ENCODE measurements around the gene EMC10. TPM values are rescaled to one million over a fixed set of nuclear protein-coding genes. Genes with fewer than 3 reads are reported as not detected.

Gene EMC10
- polyA plus RNA-seq, 3 donors: 91.1 to 172 (median 141) TPM

DNA sequence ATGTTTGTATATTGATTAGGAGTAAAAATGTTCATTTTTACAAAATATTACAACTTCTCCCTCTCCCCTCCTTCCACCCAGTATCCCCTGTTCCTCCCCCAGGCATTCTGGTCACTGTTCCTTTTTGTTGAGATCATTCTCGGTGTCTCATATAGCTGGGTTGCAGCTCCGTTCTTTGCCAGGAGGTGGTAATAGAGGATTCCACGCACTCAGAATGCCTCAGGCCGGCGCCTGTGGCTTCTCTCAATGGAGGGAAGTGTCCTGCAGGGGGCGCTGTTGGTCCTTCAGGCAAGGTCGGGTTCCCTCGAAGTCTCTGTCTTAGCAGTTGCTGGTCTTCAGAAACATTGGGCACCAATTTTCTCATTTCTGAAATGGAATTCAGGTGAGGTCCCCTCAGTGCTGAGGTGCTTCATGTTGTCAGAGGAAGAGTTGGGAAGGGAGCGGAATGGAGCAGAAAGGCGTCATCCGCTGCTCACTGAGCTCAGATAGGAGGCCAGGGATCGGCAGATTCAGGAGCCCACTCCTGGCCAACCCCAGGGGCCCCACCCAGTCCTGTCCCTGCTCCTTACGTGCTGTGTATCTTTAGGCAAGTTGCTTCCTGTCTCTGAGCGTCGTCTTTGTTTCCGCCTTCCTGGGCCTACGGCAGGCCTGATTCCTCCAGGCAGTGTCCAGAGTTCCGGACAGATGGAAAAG is 10.7 kb downstream of the EMC10 start:
- DNase-seq (ENCODE audit: extremely low read depth in 1 of 11, low read depth in 9 of 11, low spot score in 4 of 11): no peak

DNA sequence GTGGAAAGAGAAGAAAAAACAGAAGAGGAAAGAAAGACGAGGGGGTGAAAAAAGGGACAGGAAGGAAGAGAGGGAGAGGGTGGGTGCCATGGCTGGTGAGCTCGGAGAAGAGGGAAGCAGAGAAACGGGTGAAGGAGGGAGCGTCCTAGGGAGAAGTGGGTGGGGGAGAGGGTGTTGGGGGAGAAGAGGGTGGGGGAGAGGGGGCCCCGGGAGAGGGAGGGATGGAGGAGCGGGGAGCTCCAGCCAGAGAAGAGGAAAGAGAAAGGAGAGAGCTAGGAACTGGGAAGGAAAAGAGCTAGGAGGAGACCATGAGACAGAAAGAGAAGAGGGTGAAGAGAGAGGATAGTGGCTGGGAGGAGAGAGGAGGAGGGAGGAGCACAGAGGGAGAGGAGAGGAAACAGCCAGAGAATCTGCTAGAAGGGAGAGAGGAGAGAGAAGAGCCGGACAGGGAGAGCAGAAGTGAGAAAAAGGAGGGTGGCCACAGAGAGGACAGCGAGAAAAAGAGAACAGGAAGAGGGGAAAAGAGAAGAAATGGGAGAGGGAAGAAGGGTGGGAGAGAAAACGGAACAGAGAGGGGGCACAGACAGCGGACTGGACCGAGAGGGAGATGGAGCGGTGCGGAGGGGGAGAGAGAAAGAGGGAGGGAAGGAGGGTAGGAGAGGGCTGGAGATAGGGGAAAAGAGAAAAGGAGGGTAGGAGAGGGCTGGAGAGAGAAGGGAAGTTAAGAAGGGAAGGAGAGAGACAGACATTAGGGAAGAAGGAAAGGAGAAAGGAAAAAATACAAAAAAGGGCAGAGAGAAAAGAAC is 12.3 kb downstream of the EMC10 start:
- DNase-seq (ENCODE audit: extremely low read depth in 1 of 11, low read depth in 9 of 11, low spot score in 4 of 11): no peak

DNA sequence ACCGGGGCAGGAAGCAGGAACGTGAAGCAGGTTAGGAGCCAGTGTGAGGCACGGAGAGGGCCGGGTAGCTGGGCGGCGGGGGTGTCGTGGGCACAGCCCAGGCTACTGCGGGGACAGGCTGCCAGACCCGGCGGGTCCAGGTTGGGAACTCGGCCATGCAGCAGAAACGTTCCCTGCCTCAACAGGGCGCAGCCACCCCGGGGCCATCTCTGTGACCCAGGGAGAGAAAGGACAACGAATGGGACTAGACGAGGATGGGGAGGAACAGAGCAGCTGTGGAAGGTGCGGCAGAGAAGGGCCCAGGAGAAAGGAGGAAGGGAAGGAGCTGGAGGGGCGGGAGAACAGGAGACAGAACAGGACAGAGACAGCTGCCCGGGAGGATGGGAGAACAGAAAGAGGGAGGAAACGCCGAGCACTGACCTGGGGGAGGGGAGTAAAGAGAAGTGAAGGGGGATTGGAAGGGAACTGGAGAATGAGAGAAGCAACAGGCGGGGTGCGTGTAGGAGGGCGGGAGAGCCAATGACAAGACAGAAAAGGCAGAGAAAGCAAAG is 13.2 kb downstream of the EMC10 start:
- no peak for DNase-seq (ENCODE audit: extremely low read depth in 1 of 11, low read depth in 9 of 11, low spot score in 4 of 11)

DNA sequence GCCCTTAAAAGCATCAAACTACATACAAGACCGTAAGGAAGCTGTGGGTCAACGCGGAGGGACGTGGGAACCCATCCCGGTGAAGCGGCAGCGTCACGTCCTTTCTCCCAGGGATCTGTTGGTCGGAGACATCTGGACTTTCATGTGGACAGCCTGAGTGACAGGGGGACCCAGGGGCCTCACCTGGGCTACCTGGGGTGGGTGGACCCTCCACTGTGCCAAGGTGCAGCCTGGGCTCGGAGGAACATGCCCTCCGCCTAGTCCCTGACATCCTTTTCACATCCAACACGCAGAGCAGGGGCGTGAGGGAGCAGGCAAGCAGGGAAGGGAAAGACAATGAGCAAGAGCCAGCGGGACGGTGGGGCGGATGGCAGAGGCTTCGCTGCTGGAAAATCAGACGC is 14.1 kb downstream of the EMC10 start:
- no peak for DNase-seq (ENCODE audit: extremely low read depth in 1 of 11, low read depth in 9 of 11, low spot score in 4 of 11)

DNA sequence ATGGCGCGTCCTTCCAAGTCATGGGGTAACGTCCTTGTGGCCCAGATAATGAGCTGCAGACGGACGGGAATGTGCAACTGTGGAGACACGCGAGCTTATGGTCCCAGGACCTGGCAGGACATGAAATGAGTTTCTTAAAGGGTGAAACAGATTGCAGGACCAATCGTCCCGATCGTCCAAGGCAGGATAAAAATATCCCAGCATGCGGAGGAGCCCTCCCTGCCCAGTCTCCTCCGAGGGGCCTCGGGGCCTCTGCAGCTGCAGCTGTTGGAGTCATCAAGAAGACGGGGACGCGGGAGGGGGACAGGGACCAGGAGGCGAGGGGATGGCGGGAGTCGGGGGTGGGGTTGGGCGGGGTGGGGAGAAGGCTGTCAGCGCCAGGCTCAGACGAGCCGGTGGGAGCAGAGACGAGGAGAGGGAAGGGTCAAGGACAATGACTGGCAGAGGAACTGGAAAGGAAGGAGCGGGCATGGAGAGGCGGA is 14.7 kb downstream of the EMC10 start:
- DNase-seq (ENCODE audit: extremely low read depth in 1 of 11, low read depth in 9 of 11, low spot score in 4 of 11): no peak

DNA sequence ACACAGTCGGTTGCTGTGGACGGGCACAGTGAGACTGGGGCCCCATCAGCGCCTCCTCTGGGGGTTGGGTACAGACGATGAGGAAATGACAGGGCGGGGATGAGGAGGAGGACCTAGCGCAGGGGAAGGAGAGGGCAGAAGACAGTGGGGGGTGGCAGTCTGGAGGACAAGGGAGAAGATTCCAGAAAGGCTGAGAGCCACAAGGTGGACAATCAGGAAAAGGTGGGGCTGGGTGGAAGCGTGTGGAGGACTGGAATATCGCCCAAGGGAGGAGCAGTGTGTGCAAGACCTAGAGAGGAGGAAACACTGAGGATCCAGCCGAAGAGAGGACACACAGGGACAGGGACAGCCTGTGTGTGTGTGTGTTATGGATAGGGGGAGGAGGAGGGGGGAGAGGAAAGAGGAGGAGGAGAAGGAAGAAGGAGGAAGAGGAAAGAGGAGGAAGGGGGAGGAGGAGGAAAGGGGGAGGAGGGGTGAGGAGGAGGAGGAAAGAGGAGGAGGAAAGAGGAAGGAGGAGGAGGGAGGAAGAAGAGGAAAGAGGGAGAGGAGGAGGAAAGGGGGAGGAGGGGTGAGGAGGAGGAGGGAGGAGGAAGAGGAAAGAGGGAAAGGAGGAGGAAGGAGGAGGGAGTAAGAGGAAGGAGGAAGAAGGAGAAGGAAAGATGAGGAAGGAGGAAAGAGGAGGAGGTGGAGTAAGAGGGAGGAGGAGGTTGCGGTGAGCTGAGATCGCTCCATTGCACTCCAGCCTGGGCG is 16.2 kb downstream of the EMC10 start:
- DNase-seq (ENCODE audit: extremely low read depth in 1 of 11, low read depth in 9 of 11, low spot score in 4 of 11): no peak

DNA sequence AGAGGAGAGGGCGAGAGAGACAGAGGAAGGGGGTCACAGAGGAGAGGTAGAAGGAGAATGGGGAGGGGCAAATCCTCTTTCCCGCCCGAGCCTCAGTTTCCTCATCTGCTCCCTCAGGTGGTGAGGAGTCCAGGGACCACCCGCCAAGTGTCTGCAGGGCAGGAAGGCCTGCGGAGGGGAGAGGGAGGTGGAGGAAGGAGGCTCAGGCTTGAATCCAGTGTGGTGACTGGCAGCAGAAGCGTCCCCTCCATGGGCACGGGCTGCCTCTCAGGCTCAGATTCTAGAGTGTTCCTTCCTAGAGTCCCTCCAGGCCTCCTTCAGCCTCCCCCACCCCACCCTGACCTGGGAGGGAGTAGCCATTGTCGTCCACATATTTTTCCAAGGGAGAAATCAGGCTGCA is 16.9 kb downstream of the EMC10 start:
- DNase-seq (ENCODE audit: extremely low read depth in 1 of 11, low read depth in 9 of 11, low spot score in 4 of 11): no peak

DNA sequence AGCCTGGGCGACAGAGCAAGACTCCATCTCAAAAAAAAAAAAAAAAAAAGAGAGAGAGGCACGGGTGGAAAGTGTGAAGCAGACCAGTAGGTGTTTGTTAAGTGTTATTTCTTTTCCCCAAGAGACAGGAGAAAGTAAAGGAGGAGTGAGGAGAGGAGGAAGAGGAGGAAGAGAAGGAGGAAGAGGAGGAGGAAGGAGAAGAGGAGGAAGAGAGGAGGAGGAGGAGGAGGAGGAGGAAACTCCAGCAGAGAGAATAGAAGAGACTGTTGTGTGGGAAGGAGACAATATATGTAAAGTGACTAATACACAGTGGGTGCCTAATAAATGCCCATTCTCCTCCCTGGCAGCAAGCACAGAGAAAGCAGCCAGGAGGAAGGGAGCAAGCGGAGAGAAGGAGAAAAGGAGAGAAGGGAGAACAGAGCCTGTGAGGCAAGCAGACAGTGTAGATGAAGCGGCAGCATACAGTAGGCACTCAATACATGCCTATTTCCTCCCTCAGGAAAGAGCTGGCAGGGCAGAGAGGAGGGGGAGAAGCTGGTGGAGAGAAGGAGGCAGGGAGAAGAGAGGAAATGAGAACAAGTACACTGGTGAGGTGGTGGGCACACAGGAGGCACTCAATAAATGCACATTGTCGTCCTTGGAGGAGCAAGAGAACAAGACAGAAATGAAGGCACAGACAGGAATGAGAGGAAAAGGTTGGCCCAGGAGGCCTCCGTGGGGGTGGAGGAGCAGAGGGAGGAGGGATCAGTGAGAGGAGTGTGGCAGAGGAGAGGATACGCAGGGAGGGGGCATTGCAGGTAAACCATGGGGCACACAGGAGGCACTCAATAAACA is 18.1 kb downstream of the EMC10 start:
- no peak for DNase-seq (ENCODE audit: extremely low read depth in 1 of 11, low read depth in 9 of 11, low spot score in 4 of 11)

DNA sequence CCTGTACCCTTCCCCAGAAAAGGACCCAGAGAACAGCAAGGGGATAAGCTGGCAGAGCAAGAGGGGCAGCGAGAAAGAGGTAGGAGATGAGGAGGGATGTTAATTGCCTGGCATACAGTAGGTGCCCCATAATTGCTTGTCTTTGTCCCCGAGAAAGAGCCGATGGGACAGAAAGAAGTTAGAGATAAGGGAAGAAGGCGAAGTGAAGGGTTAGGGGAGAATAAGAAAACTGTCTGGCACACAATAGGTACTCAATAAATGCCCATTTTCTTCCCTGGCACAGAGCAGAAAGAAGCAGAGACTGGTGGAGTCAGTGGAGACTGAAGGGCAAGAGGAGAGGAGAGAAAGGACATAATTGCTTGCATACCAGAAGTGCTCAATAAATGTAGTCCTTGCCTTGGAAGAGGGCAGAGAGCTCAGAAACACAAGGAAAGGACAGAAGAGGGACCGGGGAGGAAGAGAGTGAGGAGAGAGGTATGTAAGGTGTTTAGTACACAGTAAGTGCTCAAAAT is 18.8 kb downstream of the EMC10 start:
- no peak for DNase-seq (ENCODE audit: extremely low read depth in 1 of 11, low read depth in 9 of 11, low spot score in 4 of 11)

DNA sequence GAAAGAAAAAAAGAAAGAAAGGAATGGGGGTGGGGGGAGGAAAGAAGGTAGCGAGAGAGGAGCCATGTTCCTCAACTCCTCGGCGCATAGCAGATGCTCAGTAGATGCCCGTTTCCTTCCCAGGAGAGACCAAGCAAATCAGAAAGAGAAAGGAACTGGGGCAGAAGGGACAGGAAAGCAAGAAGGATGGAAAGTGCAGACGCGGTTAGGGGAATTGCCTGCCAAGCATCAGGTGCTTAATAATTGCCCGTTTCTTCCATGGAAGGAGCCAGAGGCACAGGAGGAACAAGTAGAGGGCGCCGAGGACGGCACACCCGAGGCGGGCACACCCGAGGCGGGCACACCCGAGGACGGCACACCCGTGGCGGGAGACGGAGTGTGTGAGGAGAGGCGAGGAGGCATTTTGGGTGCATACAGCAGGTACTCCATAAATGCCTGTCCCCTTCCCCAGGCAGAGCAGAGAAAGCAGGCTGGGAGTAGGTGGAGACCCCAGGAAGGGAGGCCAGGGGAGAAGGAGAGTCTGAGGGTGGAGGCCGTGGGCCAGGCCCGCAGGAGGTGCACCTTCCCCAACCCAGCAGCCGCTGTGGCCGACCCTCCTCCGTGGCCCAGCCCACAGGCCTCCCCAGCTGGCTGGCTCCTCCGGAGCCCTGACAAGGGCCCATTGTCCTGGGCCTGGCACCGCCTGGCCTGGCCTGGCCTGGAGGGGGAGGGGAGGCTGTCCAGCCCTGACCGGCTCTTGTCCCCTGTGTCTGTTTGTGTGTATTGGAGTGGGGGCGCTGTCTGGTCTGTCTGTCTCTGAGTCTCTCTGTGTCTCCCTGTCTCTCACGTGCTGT is 20.1 kb downstream of the EMC10 start:
- DNase-seq (ENCODE audit: extremely low read depth in 1 of 11, low read depth in 9 of 11, low spot score in 4 of 11): no peak

DNA sequence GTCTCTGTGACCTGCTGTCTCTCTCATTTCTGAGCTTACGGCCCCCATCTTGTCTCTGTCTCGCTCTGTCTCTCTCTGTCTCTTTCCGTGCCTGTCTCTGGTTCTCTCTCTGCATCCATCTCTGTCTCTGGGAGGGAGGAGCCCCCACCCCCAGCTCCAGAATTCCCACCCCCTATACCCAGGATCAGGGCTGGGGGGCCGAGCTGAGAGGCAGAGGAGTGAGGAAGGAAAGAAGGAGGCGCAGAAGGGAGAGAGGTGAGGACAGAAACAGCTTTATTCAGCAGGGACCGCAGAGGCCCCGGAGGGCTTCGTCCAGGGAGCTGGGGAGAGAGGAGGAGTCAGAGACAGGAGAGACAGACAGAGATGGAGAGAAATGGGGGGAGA is 20.7 kb downstream of the EMC10 start:
- no peak for DNase-seq (ENCODE audit: extremely low read depth in 1 of 11, low read depth in 9 of 11, low spot score in 4 of 11)

DNA sequence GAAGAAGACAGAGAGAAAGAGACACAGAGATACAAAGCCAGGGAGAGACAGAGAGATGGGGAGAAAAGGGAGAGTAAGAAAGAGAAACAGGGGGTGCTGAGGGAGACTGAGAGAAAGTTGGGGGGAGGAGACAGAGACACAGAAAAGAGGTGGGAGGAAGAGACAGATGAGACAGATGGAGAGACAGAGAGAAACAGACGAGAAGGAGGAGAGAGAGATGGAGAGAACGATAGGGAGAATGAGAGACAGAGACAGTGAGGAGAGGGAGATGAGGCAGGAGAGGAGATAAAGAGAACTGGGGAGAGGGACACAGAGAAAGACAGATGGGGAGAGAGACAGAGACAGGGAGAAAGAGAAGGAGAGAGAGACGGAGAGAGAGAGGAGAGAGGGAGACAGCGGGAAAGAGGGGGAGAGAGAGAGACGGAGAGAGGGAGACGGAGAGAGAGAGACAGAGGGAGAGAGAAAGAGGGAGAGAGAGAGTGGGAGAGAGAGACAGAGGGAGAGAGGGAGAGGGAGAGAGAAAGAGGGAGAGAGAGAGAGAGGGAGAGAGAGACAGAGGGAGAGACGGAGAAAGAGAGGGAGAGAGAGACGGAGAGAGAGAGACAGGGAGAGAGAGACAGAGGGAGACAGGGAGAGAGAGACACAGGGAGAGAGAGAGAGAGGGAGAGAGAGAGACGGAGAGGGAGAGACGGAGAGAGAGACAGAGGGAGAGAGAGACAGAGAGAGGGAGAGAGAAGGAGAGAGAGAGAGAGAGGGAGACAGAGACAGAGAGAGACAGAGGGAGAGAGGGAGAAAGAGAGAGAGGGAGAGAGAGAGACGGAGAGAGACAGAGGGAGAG is 22.1 kb downstream of the EMC10 start:
- no peak for DNase-seq (ENCODE audit: extremely low read depth in 1 of 11, low read depth in 9 of 11, low spot score in 4 of 11)

DNA sequence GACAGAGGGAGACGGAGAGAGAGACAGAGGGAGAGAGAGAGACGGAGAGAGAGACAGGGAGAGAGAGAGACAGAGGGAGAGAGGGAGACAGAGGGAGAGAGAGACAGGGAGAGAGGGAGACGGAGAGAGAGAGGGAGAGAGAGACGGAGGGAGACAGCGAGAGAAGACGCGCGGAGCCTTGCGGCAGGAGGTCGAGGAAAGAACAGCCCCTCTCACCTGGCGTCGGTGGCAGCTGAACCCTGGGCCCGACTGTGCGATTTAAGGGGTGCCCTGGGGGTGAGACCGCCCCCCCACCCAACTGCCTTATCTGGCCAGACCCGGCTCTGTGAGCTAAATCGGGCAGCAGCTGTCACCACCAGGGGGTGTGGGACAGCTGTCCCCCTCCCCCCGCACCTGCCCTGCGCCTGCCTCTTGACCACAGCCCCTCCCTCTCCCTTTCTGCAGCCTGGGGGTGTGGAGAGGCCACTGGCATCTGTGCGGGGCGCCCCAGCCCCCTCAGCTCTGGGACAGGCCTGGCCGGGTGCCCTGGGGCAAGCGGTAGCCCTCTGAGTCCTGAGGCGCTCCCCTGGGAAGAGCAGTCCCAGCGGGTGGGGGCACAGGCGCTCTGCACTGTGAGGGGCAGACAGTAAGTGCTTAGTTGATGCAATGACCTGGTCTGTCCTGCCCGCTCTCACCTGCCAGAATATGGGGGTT is 23.9 kb downstream of the EMC10 start:
- DNase-seq (ENCODE audit: extremely low read depth in 1 of 11, low read depth in 9 of 11, low spot score in 4 of 11): no peak

DNA sequence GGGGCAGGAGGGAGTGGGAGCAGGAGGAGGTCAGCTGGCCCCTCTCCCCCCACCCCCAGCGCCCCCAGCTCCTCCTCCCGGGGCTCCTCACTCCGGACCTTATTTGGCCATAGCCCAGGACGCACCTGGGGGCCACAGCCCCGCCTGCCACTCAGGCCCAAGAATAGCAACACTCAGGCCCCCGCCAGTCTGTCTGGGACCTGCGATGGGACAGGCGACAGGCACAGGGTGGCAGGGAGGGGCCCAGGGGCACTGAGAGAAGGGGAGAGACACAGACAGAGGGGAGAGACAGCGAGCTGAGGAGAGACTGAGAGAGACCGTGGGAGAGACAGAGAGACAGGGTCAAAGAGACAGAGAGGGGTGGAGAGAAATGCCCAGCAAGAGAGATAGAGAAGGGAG is 24.4 kb downstream of the EMC10 start:
- no peak for DNase-seq (ENCODE audit: extremely low read depth in 1 of 11, low read depth in 9 of 11, low spot score in 4 of 11)

DNA sequence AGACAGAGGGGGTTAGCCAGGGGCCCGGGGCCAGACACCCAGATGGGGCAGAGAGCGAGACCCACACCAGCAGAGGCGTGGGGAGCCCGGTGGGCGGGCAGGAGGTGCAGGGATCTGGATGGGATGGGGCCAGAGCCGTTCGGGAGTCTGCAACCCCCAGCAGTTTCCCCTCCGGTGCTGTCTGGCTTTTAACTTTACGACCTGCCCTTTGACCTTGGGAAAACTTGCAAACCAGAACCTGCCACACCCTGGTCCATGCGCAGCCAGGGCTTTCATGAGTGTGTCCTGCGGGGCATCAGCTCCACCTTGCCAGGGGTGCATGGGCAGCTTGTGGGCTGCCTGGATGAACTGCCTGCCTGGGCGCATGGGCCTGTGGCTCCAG is 24.9 kb downstream of the EMC10 start:
- no peak for DNase-seq (ENCODE audit: extremely low read depth in 1 of 11, low read depth in 9 of 11, low spot score in 4 of 11)

Measured in renal cortex interstitium (tissue), 11 donors.